HG03139 (cell line): ENCODE measurements around the gene GPD1.
"Not testable (repeated sequence)": the region's sequence is repeated elsewhere in the genome, so short reads cannot be mapped to it uniquely, and the experiment has no call there.

Experiments used
- ATAC-seq: cut with Tn5 transposase; IDR thresholded peaks from one replicate; pipeline ENCODE4 v1.9.1; 2021; ENCODE audit not compliant: unreplicated experiment

GPD1 gene

GRCh38 chr12:50120521-50120920, 16.7 kb downstream of the GPD1 start:
- ATAC-seq = no peak

GRCh38 chr12:50120953-50121352, 17.1 kb downstream of the GPD1 start:
- no peak for ATAC-seq

DNA sequence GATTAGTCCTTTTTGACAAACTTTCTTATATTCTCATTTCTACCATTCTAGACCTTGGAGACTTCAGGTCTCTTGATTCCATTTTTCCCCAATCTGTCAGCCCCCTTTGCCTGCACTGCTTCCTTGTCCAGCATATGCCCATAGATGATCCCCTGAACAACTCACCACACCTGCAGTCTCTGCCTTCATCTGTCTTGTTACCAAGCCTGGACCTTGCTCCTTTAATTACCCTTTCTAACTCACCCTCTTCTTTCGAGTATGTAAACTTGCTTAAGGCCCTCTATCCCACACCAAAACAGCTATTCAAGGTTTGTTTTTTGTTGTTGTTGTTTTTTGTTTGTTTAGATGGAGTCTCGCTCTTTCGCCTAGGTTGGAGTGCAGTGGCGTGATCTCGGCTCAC, 17.8 kb downstream of the GPD1 start:
- ATAC-seq = no peak

DNA sequence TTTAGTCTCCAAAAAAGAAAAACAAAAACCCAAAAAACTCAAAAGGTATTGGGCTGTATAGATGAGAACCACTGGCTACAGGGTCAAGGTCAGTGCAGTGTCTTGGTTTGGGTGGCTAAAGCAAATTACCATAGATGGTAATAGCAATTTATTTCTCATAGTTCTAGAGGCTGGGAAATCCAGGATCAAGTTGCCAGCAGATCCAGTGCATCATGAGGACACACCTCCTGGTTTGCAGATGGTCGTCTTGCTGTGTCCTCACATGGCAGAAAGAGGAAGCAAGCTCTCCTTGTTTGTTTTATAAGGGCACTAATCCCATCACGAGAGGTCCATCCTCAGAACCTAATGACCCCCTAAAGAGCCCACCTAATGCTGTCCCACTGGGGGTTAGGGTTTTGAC, 19.4 kb downstream of the GPD1 start:
- no peak for ATAC-seq

GRCh38 chr12:50127546-50127945, 23.7 kb downstream of the GPD1 start:
- ATAC-seq = no peak

DNA sequence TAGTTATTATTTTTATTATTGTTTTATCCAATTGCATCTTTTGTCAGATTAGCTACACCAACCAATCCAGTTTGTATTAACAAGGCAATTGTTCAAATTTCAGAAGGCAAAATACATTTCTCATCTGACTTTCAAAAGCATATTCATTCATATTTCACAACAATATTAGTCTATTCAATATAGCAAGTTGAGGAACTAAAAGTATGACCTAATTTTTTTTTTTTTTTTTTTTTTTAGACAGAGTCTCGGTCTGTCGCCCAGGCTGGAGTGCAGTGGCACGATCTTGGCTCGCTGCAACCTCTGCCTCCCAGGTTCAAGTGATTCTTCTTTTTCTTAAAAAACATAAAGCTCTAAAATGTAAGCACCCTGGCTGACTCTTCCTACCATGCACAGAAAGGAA, 25.5 kb downstream of the GPD1 start:
- no peak for ATAC-seq

GRCh38 chr12:50132505-50133135, 28.8 kb downstream of the GPD1 start:
- no peak for ATAC-seq

DNA sequence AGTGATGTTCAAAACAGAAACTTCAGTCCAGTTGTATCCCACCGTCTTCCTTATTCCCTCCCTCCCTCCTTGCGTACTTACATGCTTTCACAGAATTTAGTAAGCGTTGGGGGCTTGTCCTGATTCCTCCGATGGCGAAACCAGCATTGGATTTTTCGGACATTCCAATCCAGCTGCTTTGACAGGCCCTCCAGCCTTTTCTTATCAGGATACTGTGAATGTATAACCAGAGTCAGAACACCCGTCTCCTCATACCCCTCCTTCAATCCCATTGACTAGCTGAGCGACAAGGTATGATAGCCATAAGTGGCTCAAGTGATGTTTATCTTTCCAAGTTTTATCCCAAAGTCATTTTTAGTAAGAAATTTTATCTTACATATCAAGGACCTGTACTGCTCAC, 39.2 kb downstream of the GPD1 start:
- ATAC-seq = no peak

GRCh38 chr12:50145439-50145838, 41.6 kb downstream of the GPD1 start:
- no peak for ATAC-seq

DNA sequence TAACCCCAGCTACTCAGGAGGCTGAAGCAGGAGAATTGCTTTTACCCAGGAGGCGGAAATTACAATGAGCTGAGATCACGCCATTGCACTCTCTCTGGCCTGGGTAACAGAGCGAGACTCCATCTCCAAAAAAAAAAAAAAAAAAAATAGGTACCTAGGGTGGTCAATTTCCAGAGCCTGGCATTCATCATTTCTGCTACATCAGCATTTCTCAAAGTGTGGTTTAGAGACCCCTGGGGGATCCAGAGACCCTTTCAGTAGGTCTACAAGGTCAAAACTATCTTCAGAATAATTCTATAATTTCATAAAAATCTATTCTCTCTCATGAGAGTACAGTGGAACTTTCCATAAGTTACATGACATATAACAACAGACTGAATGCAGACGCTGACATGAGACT, 43.5 kb downstream of the GPD1 start:
- no peak for ATAC-seq

DNA sequence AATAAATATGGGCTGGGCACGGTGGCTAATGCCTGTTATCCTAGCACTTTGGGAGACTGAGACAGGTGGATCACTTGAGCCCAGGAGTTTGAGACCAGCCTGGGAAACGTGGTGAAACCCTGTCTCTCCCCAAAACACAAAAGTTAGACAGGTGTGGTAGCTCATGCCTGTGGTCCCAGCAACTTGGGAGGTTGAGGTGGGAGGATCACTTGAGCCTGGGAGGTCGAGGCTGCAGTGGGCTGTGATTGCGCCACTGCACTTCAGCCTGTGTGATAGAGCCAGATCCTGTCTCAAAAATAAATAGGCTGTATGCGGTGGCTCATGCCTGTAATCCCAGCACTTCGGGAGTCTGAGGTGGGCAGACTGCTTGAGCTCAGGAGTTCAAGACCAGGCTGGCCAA, 44.2 kb downstream of the GPD1 start:
- ATAC-seq = not testable (repeated sequence)

- ATAC-seq = no peak
Observed at GRCh38 chr12:50149311-50149710, 45.5 kb downstream of the GPD1 start.

- ATAC-seq = no peak
Observed at GRCh38 chr12:50151047-50151687, 47.4 kb downstream of the GPD1 start.

DNA sequence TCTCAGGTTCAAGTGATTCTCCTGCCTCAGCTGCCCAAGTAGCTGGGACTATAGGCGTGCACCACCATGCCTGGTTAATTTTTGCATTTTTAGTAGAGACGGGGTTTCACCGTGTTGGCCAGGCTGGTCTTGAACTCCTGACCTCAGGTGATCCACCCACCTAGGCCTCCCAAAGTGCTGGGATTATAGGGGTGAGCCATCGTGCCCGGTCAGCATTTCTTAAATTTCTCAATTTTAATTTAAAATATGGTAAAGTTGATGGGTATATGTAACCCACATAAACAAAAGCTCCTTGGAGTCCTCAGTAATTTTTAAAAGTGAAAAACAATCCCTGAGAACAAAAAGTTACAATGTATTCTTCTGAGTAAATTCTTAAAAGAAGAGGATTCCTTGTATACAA, 51.1 kb downstream of the GPD1 start:
- ATAC-seq = not testable (repeated sequence)

GRCh38 chr12:50156641-50157040, 52.8 kb downstream of the GPD1 start:
- ATAC-seq = no peak

DNA sequence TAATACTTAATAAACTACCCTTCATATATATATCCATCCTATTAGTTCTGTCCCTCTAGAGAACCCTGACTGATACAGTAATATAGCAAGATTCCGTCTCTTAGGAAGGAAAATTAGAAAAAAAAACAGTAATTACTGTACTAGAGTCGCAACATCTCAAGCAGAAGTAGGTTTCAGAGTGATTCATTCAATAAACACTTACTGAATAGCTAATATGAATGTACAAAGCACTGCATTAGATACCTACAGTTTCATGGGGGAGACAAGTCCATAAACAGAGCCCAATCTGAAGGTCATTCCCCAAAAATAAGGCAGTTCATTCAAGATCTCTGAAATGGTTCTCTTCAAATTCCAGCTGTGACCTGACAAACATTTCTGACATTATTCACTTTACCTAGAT, 53.5 kb downstream of the GPD1 start:
- ATAC-seq = no peak

GRCh38 chr12:50160643-50161042, 56.8 kb downstream of the GPD1 start:
- ATAC-seq = no peak
